ENCODE measurements around the gene MN1. TPM values are rescaled to one million over a fixed set of nuclear protein-coding genes. Genes with fewer than 3 reads are reported as not detected.

MN1 gene
- 0.34 and 0.47 TPM in 2 replicates for total RNA-seq

DNA sequence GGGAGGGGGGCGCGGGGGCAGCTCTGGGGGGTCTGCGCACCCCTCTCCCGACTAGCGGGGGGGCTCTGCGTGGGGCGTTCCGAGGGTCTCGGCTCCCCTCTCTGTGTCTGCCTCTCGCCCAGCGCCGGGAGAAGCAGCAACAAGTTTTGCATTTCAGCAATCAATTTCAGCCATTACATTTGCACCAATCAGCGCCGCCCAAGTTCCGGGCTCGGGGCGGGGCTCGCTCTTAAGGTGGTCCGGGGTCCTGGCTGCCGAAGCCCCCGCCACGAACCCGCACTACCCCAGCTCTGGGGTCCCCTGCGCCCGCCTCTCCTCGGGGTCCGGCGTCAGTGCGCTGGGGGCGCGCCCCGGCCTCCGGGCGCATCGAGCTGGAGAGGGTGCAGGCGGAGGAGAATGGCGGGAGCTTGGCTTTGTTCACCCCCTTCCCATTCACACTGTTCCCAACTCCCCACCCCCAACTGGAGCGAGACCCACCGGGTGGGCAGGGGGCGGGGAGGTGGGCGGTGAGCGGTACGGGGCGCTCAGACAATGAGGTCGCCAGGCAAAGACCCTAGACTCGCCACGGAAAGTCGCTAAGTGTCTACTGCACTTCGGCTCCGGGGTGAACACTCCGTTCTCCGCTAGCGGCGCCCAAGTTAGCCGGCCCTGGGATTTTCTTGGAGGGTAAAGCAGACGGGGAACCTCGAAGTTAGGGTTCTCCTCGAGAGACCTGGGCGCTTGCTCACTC, at the start of gene MN1:
Gene MN1, minus strand, starts transcription at position 141 of the 730 bp plus-strand sequence. CDS start 1,213 bp downstream, outside the sequence.
- DNase-seq = peak; percentile 69

DNA sequence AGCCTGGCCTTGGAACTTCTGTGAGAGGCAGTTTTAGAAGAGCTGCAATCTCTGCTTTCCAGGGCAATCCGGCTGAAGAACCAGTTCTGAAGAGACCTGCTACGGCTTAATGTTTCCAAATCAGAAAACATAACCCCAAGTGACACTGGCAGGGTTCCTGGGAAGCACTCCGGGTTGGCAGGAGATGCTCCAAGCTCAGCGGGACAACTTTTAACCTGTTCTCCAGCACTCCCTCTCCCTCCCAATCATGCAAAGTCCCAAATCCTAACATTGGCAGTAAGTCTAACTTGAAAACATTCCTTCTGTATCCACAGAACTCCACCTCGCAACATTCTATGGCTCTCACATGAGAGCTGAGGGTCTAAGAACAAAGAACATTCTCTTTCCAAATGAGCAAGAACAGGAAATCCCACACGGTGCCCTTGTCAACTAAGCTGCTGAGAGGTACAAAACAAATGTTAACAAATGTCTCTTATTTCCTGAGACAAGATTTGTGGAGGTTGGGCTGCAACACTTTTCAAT, 48.5 kb upstream of the MN1 start:
- DNase-seq = peak; percentile 77

DNA sequence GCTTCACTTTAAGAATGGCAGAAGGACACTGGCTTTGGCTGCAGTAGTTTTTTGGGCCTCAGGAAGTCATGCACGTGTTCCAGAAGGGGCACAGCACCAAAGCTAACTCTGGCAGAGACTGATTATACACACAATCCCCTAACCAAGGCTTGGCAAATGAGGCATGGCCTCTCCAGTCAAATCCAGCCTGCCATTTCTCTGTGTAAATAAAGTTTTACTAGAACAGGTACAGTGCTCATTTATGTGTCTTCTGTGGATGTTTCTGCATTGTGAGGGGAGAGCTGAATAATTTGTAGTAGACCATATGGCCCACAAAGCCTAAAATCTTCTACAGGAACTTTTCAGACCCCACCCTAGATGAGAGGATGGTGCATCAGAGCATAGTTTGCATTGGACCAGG, 46.4 kb upstream of the MN1 start:
- DNase-seq = no peak

DNA sequence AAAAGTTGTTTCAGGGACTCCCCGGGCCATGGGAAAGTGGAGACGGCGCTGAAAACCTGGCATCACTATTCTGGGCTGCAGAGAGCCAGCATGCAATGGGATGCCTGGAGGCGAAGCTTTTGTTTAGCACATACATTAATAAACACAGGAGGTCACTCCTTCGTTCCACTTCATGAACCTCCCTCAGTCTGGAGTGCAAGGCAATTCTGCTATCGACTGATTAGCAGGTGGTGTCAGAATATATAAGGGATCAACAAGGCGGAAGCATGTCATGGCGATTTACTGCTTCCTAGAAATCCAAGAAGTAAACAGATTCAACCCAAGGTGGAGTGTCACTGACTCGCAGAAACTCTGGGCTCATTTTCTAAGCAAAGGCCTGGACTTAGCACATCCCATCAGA, 45.4 kb upstream of the MN1 start:
- DNase-seq = no peak

DNA sequence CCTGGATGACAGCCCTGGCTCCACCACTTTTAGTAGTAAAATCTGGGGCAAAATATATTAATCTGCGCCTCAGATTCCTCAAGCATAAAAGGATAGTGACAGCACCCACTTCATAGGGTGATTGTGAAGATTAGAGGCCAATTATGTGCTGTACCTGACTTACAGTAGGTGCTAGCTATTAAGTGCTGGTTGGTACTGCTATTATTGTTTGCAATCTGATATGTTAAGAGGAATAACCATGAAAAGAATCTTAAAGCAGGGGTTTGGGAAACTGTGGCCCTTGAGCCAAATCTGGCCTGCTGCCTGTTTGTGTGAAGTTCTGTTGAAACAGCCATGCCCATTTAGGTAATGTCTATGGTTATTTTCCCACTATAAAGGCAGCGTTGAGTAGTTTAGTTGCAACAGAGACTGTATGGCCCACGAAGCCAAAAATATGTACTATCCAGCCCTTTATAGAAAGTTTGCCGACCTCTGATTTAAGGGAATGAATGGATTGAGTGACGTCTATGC, 44.7 kb upstream of the MN1 start:
- DNase-seq = no peak

DNA sequence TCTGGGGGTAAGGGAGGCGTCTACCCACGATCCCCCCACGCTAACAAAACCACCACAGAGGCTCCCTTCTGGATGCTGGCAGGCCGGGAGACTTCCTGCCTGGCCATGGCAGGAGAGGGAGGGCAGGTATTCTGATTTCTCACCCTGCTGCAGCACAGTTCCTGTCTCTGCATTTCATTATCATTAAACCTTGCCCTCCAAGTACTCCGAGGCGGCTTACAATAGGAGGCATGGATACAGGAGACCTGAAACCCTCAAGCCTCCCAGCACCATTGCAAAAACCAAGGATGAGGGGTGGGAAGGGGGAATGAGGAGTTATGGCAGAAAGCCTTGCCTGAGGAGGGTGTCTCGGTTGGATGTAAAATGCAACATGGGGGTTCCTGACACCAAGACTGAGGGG, 44.1 kb upstream of the MN1 start:
- DNase-seq = no peak

DNA sequence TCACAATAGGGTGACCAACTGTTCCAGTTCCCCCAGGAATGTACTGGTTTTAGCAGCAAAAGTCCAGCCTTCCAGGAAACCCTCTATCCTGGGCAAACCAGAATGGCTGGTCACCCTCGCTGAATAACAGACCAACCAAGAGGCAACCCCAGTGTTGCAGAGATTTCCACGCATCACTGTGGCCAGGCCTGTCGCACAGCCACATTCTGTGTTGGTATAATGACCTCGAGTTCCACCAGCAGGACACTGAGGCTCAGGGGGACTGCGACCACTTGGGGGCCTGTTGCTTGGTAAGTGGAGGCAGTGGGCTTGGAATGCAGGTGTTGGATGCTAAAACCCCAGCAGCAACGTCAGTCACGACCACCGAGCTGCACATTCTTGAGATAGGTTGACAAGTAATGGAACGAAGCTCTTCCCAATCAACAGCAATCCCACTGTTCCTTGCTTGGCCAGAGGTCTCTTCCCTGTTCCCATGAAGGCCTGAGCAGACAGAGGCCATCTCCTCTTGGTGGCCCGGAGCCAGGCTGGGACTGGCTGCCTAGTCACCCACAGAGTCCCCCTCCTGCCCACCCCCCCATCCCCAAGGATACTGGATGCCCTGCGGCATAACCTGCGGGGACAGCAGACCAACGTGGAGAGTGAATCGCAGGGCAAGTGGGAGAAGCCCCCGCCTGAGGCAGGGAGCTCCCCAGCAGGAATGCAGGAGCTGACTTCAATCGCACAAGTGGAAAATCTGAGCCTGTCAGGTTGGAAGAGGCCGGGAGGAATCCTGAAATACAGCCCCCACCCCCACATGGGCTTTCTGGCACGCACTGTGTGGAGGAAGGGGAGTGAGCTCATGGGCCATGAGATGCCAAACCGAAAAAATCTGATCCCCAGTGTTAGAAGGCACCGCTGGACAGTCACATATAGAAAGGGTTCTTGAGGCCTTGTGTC, 43.4 kb upstream of the MN1 start:
- DNase-seq = no peak

DNA sequence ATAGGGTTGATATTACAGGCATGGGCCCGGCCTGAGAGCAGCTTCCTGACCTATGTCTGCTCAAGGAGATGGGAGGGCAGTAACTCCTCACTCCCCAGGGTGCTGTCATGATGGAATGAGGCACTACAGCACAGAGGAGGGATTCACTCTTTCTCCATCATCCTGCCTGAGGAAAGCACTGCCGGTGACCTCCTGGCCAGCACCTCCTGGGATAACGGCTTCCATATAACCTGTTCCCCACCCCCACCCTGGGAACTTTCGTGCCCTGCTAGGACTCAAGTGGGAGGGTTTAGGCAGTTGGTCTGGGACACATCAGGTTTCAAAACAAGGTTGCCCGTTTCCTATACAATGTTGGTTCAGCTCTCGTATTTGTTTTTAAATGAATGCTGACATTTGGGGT, 42.7 kb upstream of the MN1 start:
- no peak for DNase-seq

DNA sequence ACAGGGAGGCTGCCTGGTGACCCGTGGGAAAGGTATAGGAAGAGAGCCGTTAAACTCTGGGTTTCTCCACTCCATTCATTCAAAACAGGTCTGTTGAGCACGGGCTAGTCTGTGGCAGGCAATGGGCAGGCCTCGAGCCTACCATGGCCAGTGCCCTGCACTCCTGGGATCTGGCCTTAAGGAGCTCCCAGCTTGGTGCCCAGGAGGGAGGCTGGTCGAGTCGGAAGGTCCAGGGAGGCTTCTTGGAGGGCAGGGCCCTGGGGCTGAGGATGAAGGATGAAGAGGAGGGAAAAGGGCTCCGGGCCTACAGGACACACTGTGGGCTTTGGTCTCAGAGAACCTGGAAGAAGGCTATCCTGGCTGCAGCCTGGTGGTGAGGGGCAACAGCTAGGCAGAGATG, 41.9 kb upstream of the MN1 start:
- no peak for DNase-seq

DNA sequence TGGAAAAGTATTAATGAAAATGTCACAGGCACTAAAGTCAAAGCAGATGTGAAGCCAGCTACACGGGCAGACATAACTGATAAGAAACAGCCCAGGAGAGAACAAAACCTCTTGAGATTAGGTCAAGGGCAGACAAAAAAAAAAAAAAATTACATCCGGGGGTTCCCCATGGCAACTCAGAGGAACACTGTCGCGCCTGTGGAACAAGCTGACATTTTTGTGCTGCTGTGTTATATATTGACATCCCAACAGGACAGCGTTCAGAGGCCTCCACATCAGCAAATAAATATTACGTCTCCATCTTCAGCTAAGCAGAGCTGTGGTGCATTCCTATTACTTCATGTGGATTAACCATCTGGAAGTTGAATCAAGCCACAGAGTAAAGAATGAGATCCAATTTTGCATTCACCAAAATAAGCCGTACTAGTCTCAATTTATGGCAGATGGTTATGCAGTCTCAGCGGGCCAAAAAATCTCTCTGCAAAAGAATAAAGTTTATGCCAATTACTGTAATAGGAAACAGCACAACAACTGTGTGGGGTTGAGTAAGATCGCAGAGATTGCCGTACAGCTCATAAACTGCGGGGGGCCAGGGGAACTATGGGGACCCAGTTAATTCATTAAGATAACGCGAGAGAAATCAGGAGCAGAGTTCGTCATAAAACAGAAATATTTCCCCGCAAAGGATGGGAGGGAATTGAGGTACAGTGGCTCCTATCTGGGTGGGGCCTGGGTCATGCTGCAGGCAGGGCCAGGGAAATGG, 41.3 kb upstream of the MN1 start:
- no peak for DNase-seq

DNA sequence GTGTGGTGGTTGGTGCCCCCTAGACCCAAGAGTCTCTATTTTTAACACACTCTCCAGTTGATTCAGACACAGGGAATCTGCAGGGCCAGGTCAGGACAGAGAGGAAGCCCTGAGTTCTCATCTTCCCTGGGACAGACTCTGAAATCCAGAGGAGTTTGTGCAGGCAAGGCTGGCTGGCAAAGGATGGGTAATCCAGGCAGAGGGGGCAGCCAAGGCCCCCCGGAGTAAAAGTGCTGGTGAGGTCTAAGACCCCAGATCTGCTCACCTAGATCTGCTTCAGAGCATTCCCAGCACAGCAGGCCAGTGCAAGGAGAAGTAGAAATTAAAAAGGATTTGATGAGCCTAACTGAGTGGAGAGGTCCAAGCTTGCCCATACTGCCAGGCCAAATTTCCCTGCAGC, 40.6 kb upstream of the MN1 start:
- DNase-seq = no peak

DNA sequence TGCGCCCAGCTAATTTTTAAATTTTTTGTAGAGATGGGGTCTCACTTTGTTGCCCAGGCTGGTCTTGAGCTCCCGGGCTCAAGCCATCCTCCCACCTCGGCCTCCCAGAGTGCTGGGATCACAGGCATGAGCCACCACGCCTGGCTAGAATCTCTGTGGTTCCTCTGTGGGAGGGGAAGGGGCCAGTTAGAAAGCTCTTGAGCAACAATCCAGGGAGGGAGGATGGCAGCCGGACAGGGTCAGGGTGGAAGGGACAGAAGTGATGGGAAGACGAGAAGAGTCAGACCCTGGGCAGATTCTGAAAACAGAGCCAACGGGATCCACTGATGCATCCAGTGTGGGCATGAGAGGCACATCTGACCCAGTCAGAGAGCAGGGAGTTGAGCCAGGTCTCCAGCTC, 38.9 kb upstream of the MN1 start:
- no peak for DNase-seq

DNA sequence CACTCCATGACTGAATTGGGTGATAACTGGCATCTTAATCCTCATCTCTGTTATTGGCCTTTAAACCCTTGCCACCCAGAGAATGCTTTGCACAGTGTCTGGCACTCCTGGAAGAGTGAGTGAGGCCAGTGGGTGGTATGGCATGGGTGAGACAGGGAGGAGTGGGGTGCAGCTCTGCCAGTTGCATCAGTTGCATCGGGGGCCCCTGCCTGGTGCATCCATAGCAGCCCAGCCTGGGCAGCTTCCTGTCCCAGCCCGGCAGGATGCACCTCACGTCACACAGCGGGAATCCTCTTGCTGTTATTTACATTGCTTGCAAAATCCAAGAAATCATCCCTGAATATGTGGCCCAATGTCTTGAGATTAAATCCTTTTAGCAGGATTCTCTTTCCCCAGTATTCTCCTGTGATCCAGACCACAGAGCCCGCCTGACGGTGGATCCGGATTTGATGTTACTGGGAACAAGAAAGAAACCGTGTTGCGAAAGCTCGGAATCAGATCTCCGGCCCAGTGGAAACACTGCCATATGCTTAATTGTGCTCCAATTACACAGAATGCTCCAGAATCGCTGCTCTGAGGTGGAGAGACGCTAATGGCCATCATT, 37.6 kb upstream of the MN1 start:
- DNase-seq = no peak

DNA sequence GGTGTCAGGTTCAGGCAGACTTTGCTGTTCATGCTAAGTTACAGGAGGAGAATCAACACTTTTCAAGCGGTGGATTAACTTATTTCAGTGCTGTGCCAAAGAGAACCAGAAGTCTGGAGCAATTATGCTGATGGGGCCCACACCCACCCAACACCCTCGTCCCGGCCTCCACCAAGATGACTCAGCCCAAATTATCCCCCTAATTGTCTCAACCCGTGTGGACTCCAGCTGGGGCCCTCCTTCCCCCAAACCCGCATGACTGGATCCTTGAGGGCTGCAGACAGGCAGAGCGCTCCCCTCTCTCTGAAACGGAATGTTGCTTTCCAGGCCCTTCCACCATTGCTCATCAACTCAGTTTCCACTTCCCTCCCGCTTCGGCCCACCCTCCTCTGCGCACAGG, 34.6 kb upstream of the MN1 start:
- DNase-seq = no peak

DNA sequence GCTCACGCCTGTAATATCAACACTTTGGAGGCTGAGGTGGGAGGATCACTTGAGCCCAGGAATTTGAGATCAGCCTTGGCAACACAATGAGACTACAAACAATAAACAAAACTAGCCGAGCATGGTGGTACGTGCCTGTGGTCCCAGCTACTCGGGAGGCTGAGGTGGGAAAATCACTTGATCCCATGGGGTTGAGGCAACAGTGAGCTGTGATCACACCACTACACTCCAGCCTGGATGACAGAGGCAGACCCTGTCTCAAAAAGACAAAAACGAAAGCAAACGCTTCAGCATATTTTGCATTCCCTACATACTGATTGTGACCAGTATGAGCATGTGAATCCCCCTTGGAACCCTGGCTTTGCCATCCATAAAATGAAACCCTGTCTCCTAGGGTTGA, 33.9 kb upstream of the MN1 start:
- DNase-seq = no peak

DNA sequence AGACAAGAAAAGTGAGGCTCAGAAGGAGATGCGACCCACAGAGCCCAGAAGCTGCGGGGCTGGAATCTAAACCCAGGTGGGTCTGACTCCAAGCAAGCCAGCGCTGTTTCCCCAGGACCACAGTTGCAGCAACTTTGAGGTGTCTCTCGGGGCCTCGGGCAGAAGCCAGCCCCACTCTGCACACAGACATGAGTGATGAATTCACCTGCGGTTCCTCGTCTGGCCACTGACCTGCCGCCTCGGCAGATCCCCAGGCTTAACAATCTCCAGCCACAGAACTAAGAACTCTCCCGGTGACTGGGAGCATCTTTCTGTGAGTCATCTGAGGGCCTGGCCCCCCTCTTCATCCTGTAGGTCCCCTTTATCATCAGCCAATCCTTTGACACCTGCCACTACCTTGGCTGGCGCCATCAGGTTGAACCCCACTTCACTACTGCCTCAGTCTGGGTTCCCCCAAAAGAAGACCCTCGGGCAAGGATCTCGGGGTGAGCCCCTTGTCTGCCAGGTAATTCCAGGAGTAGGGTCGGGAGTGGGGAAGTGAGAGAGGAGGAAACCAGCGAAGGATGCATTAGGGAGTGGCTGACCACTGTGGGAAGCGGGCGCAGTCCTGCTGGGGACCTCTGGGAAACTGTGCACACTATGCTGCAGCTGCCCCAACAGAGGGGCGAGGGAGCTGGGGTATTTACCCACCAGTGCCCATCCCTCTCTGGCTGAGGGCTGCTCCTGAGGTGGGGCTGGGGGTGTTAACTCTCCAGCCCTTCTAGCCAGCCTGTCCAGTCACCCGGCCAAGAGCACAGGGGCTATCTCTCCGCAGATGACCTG, 33.0 kb upstream of the MN1 start:
- DNase-seq = no peak

DNA sequence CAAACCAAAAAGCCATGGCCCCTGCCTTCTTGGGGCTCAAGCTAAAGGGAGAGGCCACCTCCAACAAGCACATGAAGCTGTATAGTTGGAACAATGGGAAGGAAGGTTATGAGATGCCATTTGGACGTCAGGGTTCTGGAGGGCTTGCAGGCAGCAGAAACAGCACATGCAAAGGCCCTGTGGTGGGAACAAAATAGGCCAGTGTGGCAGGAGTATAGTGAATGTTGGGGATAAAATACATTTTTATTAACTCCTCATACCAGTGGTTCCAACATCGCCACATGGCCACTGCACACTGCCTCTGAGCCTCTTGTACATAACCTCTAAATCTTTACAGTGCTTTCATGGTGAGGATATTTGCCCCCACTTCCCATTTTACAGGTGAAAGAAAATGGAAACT, 32.2 kb upstream of the MN1 start:
- DNase-seq = no peak

DNA sequence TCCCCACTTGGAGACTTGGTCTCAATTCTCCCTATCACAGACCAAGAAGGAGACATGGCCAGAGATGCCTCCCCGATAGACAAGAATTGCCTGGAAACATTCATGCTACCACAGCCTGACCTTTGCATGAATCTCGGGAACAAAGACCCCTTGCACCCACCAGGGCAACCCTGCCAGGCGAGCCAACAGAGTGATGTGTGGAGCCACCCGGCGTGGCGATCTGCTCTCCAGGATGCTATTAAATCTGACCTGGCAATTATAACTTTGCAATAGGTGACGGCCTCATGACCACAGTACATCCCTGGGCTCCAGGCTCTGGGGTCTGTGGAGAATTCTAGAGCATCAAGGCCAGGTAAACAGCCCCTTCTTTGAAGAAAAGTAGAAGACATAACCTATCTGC, 31.1 kb upstream of the MN1 start:
- no peak for DNase-seq

DNA sequence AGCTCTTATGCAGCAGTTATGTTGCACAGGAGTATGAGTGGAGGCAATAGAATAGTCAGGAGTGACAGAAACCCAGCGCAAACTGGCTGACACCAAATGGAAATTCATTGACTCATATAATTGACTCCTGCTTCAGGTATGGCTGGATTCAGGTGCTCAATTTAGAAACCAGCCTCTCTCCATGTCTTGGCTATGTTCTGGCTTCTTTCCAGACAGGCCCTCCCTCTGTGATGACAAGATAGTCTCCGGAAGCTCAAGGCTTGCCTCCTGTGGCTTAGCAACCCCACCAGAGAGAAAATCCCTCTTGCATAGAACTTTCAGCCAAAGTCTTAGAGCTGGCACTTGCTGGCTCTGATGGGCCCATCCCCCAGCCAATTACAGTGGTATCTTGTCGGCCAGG, 28.1 kb upstream of the MN1 start:
- no peak for DNase-seq

DNA sequence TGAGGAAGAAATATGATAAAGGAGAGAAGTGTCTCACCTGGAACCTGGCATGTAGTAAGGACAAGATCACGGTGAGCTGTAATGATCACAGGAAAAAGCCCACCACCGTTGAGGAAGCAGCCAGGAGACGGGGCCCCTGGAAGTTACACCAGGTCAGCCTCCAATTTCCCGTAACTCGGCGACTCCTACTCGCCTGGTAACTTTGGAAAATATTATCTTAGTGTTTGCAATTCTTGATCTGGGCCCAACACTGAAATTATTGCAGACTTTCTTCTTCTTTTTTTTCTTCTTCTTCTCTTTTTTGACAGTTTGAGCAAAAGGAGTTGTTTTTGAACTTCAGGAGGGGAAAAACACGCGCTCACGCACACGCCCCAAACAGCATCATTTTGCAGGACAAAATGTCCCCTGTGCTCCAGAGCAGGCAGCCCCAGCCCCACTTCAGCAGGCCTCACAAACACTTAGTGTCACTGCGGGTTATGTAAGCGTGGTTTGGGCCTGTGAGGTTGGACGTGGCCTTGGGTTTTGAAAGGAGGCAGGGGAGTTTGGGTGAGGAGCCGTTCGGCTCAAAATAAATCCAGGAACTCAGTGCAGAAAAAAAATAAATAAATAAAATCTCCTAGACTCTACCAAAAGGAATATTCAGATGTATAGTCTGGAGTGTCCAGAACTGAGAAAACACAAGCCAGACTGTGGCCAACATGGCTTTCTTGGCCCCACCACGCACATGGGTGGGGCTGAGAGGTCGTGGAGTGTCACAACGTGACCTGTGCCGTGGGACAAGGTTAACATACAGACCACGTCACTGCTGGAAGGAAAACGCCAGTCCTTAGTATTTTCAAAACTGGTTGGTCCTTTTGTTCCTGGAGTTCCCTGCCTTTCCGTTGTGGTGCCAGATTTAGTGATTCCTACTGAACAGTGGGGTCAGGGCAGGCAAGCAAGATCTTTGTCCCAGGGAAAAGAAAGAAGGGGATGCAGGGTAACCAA, 26.3 kb upstream of the MN1 start:
- no peak for DNase-seq
